H4 (cell line): ENCODE results near the gene LIN7C. TPM values are rescaled to one million over a fixed set of nuclear protein-coding genes. Genes with fewer than 3 reads are reported as not detected.
A peak's percentile ranks its signal among the peaks of the same experiment; 100 is the strongest.
"Not testable (repeated sequence)": the region's sequence is repeated elsewhere in the genome, so short reads cannot be mapped to it uniquely, and the experiment has no call there.

Experiments
- DNase-seq: peaks from one replicate; pipeline ENCODE4 v3.0.0-alpha.2; 2015; ENCODE audit warnings: low spot score
- total RNA-seq: library from RNA; depleted of rRNA; stranded (reverse); fragments of >200 nt; shearing (Covaris generic); gene quantifications from 2 replicates; pipeline ENCODE4 v1.2.3, GENCODE V29; 2014; rRNA removed

The LIN7C gene
- 41.6 and 63.4 TPM in 2 replicates for total RNA-seq

- peak; percentile 96 for DNase-seq
These were observed at the start of gene LIN7C for GRCh38 chr11:27506200-27507182. LIN7C (minus strand) TSS chr11:27506769; CDS start chr11:27506752, 17 bp downstream.

DNA sequence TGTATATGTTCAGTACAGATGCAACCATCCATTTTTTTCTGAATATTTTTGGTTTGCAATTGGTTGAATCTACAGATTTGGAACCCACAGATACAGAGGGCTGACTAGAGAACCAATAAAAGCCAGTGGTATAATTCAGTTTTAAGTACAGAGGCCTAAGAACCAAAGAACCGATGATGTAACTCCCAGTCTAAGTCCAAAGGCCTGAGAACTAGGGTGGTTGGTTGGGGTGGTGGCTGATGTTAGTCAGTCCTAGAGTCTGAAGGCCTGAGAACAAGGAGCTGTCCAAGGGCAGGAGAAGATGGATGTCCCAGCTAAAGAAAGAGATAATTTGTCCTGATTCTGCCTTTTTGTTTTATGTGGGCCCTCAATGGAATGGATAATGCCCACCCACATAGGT lies 48.7 kb upstream of the LIN7C start:
- DNase-seq: no peak

GRCh38 chr11:27553186-27553585 lies 46.6 kb upstream of the LIN7C start:
- DNase-seq: peak; percentile 40

GRCh38 chr11:27552341-27552740 lies 45.8 kb upstream of the LIN7C start:
- DNase-seq: no peak

- DNase-seq: no peak
These were observed 44.6 kb upstream of the LIN7C start for GRCh38 chr11:27551127-27551526.

GRCh38 chr11:27545946-27546345 lies 39.4 kb upstream of the LIN7C start:
- DNase-seq: no peak

- no peak for DNase-seq
These were observed 38.5 kb upstream of the LIN7C start for GRCh38 chr11:27545035-27545434.

DNA sequence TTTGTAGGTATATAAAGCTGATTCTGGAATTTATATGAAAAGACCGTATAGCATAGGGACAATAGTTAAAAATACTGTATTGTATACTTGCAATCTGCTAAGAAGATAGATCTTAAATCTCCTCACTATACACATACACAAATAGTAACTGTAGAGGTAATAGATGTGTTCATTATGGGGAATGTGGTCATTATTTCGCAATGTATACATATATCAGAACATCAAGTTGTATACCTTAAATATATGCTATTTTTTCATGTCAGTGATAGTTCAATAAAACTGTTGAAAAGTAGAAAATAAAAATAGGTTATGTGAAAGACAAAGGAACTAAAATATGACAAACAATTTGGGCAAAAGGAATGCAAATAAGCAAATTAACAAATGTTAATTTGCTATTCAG lies 35.2 kb upstream of the LIN7C start:
- no peak for DNase-seq

DNA sequence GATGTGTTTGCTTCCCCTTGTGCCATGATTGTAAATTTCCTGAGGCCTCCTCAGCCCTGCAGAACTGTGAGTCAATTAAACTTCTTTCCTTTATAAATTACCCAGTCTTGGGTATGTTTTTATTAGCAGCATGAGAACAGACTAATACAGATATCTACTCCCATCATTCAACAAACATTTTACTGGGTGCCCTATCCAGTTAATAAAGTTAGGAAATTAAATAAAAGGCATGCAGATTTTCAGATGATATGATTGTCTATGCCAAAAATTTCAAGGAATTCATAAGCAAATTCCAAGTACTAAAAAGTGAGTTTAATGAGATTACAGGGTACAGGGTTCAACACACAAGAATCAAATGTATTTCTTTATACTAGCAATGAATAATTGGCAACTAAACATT lies 33.5 kb upstream of the LIN7C start:
- DNase-seq: no peak

- DNase-seq: no peak
These were observed 28.5 kb upstream of the LIN7C start for GRCh38 chr11:27535103-27535502.

DNA sequence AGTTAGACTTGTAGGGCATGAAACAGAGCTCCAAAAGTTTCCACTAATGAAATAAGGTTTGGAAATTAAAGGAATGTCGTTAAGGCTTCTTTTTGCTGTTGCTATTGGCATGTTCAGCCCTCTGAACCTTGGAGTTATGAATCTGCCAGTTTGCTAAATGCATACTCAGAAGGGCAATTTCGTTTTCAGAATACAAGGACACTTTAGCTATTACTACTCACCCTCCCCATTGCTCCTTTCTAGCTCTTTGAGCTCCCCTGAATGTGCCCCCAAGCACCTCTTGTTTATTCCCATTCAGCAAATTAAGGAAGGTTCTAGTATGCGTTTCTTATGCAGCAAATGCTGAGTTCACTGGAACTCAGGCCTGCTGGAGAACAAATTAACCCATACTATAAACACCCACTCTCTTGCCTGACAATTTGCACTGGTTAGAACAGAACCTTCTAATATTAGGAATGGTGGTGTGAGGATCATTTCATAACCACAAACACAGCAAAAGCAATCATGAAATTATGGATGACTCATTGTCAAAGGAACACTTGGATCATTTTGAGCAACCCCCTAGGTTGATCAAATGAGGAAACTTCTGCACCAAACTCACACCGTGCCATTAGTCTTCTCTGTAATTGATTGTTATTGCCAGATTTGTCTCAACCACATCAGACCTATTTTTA lies 26.2 kb upstream of the LIN7C start:
- DNase-seq: no peak

- DNase-seq: no peak
These were observed 22.1 kb upstream of the LIN7C start for GRCh38 chr11:27528712-27529111.

GRCh38 chr11:27526535-27526934 lies 20.0 kb upstream of the LIN7C start:
- no peak for DNase-seq

GRCh38 chr11:27525824-27526516 lies 19.4 kb upstream of the LIN7C start:
- DNase-seq: no peak

- DNase-seq: peak; percentile 68
These were observed 17.6 kb upstream of the LIN7C start for GRCh38 chr11:27524155-27524554.

DNA sequence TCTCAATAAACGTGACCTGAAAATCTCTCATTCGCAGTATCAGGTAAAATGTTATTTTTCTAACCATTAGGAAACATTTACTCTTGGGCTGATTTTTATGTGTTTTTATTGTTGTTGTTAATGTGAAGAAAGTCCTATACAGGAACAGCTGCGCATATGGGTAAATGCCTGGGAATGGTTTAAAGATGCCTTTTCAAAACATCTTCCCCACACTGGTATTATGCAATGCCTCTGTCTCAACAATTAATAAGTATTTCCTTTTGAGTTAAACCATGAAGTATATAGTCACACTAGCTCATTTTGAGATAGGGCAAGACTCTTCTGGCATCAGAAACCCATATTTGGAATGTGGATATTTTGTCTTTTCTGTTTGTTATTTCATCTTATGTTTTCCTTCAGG lies 13.7 kb upstream of the LIN7C start:
- no peak for DNase-seq

GRCh38 chr11:27518518-27518917 lies 11.9 kb upstream of the LIN7C start:
- DNase-seq: no peak

GRCh38 chr11:27517490-27517889 lies 10.9 kb upstream of the LIN7C start:
- DNase-seq: not testable (repeated sequence)

DNA sequence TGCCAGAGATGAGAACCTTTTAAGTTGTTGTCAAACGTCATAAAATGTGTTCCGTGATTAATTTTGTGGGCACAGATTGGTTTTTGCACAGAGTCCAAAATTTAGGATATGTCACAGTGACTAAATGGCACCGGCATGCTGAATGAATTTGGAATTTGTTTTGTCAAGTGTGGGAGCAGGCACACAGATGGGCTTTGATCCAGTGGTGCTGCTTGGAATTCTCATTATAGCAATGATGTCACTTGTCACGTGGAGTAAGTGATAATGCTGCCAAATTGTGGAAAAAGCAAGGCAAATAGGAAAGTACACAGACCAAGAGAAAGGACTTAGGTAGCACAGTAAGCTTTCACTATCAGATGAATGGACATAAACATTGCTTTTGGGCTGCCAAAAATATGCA lies 8.0 kb upstream of the LIN7C start:
- peak; percentile 64 for DNase-seq

DNA sequence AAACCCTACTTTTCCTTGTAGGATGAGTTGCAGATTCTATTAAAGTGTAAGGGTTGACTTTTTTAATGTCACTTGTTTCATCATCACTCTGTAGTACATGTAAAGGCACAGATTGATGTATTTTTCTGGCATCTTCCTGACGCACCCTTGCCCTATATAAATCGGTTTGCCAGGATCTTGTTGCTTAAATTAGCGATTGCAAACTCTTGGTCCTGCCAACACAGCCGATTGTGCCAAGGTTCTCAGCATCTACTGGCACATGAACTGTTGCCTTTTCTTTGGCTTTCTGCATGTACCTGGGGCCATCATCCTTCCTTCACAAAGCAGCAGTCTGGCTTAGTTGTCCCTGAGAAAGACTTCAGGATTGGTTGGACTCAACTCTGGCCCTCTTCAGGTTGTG lies 7.5 kb upstream of the LIN7C start:
- DNase-seq: no peak

DNA sequence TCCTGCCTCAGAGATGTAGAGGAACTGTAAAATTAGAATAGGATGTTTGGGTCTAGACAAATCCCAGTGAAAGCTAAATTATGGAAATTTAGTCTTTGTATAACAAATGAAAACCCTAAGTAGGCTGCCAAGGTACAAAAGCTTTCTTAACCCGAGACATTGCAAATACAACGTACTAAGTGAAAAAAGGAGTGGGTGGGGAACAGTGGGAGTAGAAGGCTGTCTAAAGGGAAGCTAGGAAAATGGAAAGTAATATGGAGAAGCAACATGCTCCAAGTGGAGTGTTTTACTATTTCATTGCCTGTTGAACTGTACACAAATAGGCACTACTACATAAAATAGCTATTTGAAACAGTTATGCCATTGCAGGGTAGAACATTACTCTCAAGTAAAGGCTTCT lies 6.8 kb upstream of the LIN7C start:
- DNase-seq: no peak

GRCh38 chr11:27512238-27512637 lies 5.7 kb upstream of the LIN7C start:
- DNase-seq: no peak
